ENCODE results near the gene BCAR3.
"Not testable (repeated sequence)": the region's sequence is repeated elsewhere in the genome, so short reads cannot be mapped to it uniquely, and the experiment has no call there.

BCAR3 gene

GRCh38 chr1:93597709-93598108, 83.9 kb downstream of the BCAR3 start:
- DNase-seq (ENCODE audit: low read depth, low spot score), result no peak

GRCh38 chr1:93596329-93597089, 85.1 kb downstream of the BCAR3 start:
- DNase-seq (ENCODE audit: low read depth, low spot score), result no peak

DNA sequence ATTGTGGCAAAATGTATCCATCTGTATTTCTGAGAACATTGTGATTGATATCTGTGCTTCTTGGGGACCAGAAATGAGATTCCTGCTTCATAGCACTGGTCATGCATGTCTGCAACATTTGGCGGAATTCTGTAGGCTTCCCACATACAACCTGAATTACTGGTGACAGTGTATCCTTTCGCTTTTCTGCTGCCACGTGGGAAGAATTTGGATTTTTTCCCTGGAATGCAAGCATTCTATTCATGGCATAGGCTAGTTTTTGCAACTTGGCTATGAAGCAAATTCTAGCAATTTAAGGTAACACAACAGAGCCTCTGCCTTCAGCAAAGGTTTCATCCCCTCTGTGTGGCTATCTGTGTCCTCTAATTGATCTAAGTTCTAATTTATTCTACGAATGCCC, 85.9 kb downstream of the BCAR3 start:
- DNase-seq (ENCODE audit: low read depth, low spot score), result no peak

- no peak for DNase-seq (ENCODE audit: low read depth, low spot score)
These were observed 86.4 kb downstream of the BCAR3 start for GRCh38 chr1:93595266-93595665.

DNA sequence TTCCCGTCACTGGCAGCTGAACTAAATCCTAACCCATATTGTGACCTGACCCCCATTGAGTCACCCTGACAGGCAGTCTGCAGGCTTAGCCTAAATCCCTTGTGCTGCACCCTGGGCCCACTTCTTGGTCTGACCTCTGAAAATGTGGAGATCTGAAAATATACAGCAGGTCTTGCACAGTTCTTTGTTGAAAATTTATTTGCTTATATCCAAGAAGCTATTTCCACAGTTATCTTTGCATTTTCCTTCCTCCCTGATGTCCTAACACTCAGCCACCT, 87.1 kb downstream of the BCAR3 start:
- no peak for DNase-seq (ENCODE audit: low read depth, low spot score)

DNA sequence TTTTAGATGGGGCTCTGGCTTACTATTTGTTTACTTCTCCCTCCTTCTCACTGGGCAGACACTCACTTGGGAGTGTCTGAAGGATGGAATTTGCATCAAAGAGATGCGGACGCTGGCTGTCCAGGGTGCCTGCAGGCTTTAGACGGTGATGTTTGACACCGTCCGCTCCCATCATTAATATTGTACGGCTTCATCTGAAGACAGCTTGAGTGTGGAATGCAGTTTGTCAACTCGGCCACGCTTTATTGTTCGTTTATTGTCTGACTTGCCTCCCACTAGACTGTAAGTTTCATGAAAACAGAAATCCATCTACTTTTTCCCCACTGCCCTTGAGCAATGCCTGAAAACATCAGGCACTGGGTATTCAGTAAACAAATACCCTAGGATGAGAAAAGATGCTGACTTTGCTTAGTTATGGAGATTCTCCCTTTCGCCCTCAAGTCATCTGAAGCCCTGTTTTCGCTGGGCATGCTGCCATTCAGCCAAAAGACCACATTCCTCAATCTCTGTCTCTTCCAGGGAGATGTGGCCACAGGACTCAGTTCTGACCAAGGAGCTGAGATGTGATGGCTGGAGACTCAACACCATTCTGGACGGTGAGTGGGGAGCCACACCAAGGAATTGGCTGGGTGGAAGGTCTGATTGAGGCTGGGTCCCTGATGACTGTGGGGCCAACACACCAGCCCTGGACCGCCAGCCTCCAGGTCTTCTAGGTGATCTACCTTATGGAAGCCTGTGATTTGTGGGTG, 87.6 kb downstream of the BCAR3 start:
- DNase-seq (ENCODE audit: low read depth, low spot score), result no peak

DNA sequence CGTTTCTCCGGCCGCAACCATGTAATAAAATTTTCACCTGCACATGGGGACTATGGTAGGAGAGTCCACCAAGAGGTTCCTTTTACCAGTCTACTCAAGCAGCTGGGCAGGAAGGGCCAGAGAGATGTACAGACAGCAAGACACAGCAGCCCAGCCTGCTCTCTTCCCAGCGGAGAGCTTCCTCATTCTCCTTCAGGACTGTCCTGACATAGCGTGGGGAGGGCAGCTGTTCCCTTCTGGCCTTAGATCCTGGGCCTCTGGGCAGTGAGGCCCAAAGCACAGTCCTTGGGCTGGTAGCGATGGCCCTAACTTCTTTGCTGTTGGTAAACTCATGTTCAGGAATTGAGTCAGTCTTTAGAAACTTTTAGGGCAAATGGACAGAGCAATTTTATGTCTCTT, 89.1 kb downstream of the BCAR3 start:
- no peak for DNase-seq (ENCODE audit: low read depth, low spot score)

GRCh38 chr1:93591676-93592550, 89.7 kb downstream of the BCAR3 start:
- DNase-seq (ENCODE audit: low read depth, low spot score), result no peak

DNA sequence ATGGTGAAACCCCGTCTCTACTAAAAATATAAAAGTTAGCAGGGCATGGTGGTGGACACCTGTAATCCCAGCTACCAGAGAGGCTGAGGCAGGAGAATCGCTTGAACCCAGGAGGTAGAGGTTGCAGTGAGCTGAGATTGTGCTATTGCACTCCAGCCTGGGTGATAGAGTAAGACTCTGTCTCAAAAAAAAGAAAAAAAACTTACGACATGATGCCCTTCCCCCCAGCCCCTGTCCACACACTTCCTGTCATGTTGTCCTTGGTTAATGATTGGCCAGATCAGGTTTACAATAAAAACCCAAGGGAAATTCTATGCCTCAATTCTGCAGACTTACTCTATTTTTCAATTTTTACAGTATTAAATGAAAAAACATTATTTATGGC, 90.4 kb downstream of the BCAR3 start:
- not testable (repeated sequence) for DNase-seq (ENCODE audit: low read depth, low spot score)

GRCh38 chr1:93588955-93589354, 92.7 kb downstream of the BCAR3 start:
- DNase-seq (ENCODE audit: low read depth, low spot score), result no peak

- no peak for DNase-seq (ENCODE audit: low read depth, low spot score)
These were observed 93.4 kb downstream of the BCAR3 start for GRCh38 chr1:93588206-93588605.

- no peak for DNase-seq (ENCODE audit: low read depth, low spot score)
These were observed 94.3 kb downstream of the BCAR3 start for GRCh38 chr1:93587354-93587753.

GRCh38 chr1:93585059-93585966, 96.3 kb downstream of the BCAR3 start:
- no peak for DNase-seq (ENCODE audit: low read depth, low spot score)

DNA sequence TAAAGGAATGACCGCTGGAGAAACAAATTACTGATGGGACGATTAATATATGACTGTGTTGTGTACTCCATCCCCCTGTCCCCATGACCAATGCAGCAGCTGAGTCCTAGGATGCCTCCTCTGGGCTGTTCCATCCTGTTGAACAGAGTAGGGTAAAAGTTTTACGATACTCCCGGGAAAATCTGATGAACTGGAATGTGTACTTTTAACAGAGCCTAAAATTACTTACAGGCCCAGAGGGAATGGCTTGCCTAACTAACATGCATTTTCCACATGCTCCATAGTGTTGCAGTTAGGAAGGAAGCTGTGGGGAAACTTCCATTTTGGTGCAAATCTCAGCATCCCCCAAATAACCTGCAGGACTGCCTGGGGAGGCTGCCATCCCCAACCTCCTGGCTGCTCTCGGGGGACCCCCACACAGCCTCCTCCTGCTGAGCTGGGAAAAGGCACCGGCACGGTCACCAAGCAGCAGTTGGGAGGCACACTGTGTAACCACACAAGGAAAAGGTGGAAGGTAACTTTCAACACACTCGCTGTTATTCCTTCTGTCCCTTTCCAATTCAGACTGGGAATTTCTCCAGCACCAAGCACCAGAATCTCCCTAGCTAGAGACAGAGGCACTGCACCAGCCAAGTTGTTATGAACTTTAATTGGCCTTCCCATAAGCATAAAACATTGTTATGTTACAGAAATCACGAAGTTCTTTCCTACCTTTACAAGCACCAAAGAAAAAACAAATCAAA, 97.2 kb downstream of the BCAR3 start:
- DNase-seq (ENCODE audit: low read depth, low spot score), result no peak

- DNase-seq (ENCODE audit: low read depth, low spot score), result no peak
These were observed 99.5 kb downstream of the BCAR3 start for GRCh38 chr1:93581917-93582850.

- peak; percentile 51 for DNase-seq (ENCODE audit: low read depth, low spot score)
These were observed 101.7 kb downstream of the BCAR3 start for GRCh38 chr1:93579891-93580290.

DNA sequence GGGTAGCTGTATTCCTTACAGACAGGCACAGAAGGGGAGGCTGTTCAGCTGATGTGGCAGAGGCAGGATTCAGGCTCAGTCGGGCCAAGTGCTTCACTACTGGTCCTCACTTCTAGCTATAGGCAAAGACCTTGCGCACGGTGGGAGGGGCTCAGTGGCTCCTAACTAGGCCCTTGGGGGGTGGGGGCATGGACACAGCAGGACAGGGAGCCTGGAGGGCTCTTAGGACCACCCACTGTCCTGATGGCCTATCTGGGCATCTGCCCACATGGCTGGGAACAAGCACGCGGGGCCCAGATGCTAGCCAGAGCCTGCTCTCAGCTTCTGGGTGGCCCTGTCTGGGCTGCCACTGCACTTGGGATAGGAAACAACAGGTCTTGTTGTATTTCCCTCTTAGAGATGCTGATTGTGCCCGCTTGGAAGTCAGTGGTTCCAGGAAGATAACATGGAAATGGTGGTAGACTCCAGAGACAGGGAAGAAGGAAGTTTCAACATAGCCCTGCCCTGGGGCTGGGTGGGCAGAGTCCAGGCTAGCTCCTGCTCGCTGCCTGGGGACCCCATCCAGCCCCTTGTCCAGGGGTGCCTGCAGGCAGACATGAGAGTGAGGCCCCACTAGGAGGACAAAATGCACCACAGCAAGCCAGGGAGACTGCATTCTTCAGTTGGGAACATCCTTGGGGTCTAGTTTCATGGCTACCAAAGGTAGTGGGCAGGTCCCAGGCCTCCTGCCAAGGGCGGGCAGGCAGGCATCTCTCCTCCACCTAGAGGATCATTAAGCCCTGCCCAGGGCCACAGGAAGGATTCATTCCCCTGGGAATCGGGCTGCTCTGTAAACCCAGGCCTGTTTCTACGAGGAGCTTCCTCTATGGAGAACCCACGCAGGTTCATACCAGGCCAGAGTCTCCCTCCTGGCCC, 102.5 kb downstream of the BCAR3 start:
- no peak for DNase-seq (ENCODE audit: low read depth, low spot score)

GRCh38 chr1:93578433-93578830, 103.2 kb downstream of the BCAR3 start:
- no peak for DNase-seq (ENCODE audit: low read depth, low spot score)

Measured in brain pericyte (primary cell).